CD14-positive monocyte (primary cell): ENCODE data around the gene CD33. TPM values are rescaled to one million over a fixed set of nuclear protein-coding genes. Genes with fewer than 3 reads are reported as not detected.
"Not testable (repeated sequence)": the region's sequence is repeated elsewhere in the genome, so short reads cannot be mapped to it uniquely, and the experiment has no call there.

Source experiments
- DNase-seq, 3 donors: peaks; one replicate each; pipeline ENCODE4 v3.0.0-alpha.2; 2011 to 2022
- H2AFZ ChIP-seq: 2 replicates; pipeline ENCODE4 v1.6.0; 2012; ENCODE audit warnings: mild to moderate bottlenecking, low read depth, low read length, inconsistent platforms; ENCODE audit not compliant: insufficient read depth, poor library complexity, severe bottlenecking
- H3K27ac ChIP-seq, 2 donors: 1 replicate in 1 of 2; 2 replicates in 1 of 2; pipeline ENCODE4 v1.5.1; 2012 to 2013; ENCODE audit warnings: low read length in 2 of 2, control low read depth in 1 of 2, inconsistent platforms in 1 of 2, low read depth in 1 of 2, mild to moderate bottlenecking in 1 of 2
- H3K27me3 ChIP-seq, 2 donors: one replicate each; pipeline versions ENCODE4 v1.6.0 to v1.6.1; 2011 to 2013; ENCODE audit warnings: low read length in 2 of 2; ENCODE audit not compliant: control insufficient read depth in 2 of 2, insufficient read depth in 2 of 2
- H3K36me3 ChIP-seq, 2 donors: replicated peaks in 1 of 2; 1 replicate in 1 of 2; 2 replicates in 1 of 2; pipeline versions ENCODE4 v1.5.1 to v1.6.1; 2012 to 2013; ENCODE audit warnings: low read length in 2 of 2, control low read depth in 1 of 2, inconsistent platforms in 1 of 2, mild to moderate bottlenecking in 1 of 2; ENCODE audit not compliant: insufficient read depth in 2 of 2, control insufficient read depth in 1 of 2
- H3K4me1 ChIP-seq, 2 donors: 1 replicate in 1 of 2; 2 replicates in 1 of 2; pipeline versions ENCODE4 v1.5.1 to v1.6.1; 2012 to 2013; ENCODE audit warnings: low read length in 2 of 2, control low read depth in 1 of 2, inconsistent platforms in 1 of 2, mild to moderate bottlenecking in 1 of 2, moderate library complexity in 1 of 2; ENCODE audit not compliant: insufficient read depth in 2 of 2, control insufficient read depth in 1 of 2
- H3K4me2 ChIP-seq: replicated peaks from 2 replicates; pipeline ENCODE3; 2012; ENCODE audit warnings: low read length, moderate library complexity, mild to moderate bottlenecking; ENCODE audit not compliant: poor library complexity, severe bottlenecking; ENCODE audit errors: extremely low read depth
- H3K4me3 ChIP-seq, 3 experiments: fragments of 200-600 bp in 1 of 3; sonication (generic) in 1 of 3; replicated peaks in 1 of 3; 1 replicate in 2 of 3; 2 replicates in 1 of 3; pipeline ENCODE4 v1.5.1; 2011 to 2013; ENCODE audit warnings: low read length in 3 of 3, mild to moderate bottlenecking in 3 of 3, control low read depth in 2 of 3, low read depth in 2 of 3, inconsistent platforms in 1 of 3, moderate library complexity in 1 of 3
- H3K79me2 ChIP-seq: 2 replicates; pipeline ENCODE4 v1.6.0; 2012; ENCODE audit warnings: mild to moderate bottlenecking, control low read depth, inconsistent platforms, low read length, moderate library complexity; ENCODE audit not compliant: insufficient read depth
- H3K9ac ChIP-seq: 2 replicates; pipeline ENCODE4 v1.6.0; 2017; ENCODE audit warnings: low read length, mild to moderate bottlenecking; ENCODE audit not compliant: insufficient read depth, poor library complexity, severe bottlenecking
- H3K9me3 ChIP-seq, 2 donors: replicated peaks in 1 of 2; 1 replicate in 1 of 2; 2 replicates in 1 of 2; pipeline versions ENCODE4 v1.5.1 to v1.6.1; 2012 to 2013; ENCODE audit warnings: low read length in 2 of 2, control low read depth in 1 of 2; ENCODE audit not compliant: control insufficient read depth in 1 of 2, insufficient read depth in 1 of 2
- H4K20me1 ChIP-seq: 2 replicates; pipeline ENCODE4 v1.6.0; 2012; ENCODE audit warnings: mild to moderate bottlenecking, low read length, control low read depth, moderate library complexity; ENCODE audit not compliant: insufficient read depth
- H3K27ac Mint-ChIP-seq, 7 donors: one replicate each; pipeline ENCODE4 v1.8.0; 2020; ENCODE audit warnings: mild to moderate bottlenecking in 7 of 7, mixed read lengths in 7 of 7, moderate library complexity in 6 of 7, inconsistent platforms in 2 of 7
- H3K27me3 Mint-ChIP-seq, 3 donors: one replicate each; pipeline ENCODE4 v1.8.0; 2021 to 2022; ENCODE audit warnings: low read depth in 3 of 3, mild to moderate bottlenecking in 3 of 3, mixed read lengths in 3 of 3, moderate library complexity in 3 of 3, inconsistent platforms in 1 of 3
- H3K36me3 Mint-ChIP-seq, 2 donors: one replicate each; pipeline ENCODE4 v1.8.0; 2020; ENCODE audit warnings: mixed read lengths in 2 of 2, inconsistent platforms in 1 of 2, mild to moderate bottlenecking in 1 of 2
- H3K4me1 Mint-ChIP-seq: one replicate; pipeline ENCODE4 v1.8.0; 2020; ENCODE audit warnings: mild to moderate bottlenecking, mixed read lengths
- H3K4me3 Mint-ChIP-seq, 2 donors: one replicate each; pipeline ENCODE4 v1.8.0; 2020; ENCODE audit warnings: mild to moderate bottlenecking in 2 of 2, mixed read lengths in 2 of 2, moderate library complexity in 1 of 2
- H3K9me3 Mint-ChIP-seq, 7 donors: one replicate each; pipeline ENCODE4 v1.8.0; 2020 to 2022; ENCODE audit warnings: mixed read lengths in 7 of 7, mild to moderate bottlenecking in 6 of 7, moderate library complexity in 6 of 7, inconsistent platforms in 2 of 7
- WGBS: methylation state at CpG from one replicate; pipeline ENCODE4 v1.1.5; 2013; ENCODE audit warnings: missing lambda C conversion rate; ENCODE audit not compliant: insufficient coverage; 5-methylcytosine and 5-hydroxymethylcytosine counted together
- intact Hi-C, 2 donors: fragments of 100-400 bp; cut with micrococcal nuclease; formaldehyde crosslinking; loops; one replicate each; pipeline versions ENCODE4 v1.15.0 to v1.15.1; 2023
- polyA minus RNA-seq: library from RNA; depleted of rRNA, polyadenylated mRNA; stranded (reverse); fragments of >200 nt; gene quantifications from 2 replicates; pipeline ENCODE4 v1.2.3, GENCODE V29; 2012
- polyA plus RNA-seq, 3 donors: library from polyadenylated mRNA; depleted of rRNA in 1 of 3; unstranded in 2 of 3; stranded (reverse) in 1 of 3; fragments of 300-500 nt in 2 of 3; fragments of >200 nt in 1 of 3; fragmentation: Illumina TruSeq in 2 of 3; gene quantifications; 1 replicate in 2 of 3; 2 replicates in 1 of 3; pipeline ENCODE4 v1.2.3, GENCODE V29; 2012 to 2021
- total RNA-seq, 12 experiments: library from RNA in 1 of 12; stranded (reverse) in 1 of 12; fragments of 120-200 nt in 1 of 12; gene quantifications; one replicate each; pipeline ENCODE4 v1.2.4 and lab custom pipeline; 2013 to 2026; ENCODE audit warnings: mixed read lengths in 6 of 12, inconsistent platforms in 1 of 12
- TF ChIP-seq, protein P1 (sequence below): fragments of 200-600 bp; IDR thresholded peaks from one replicate; pipeline ENCODE4 v1.8.0; 2022; ENCODE audit warnings: antibody characterized with exemption, mild to moderate bottlenecking

The CD33 gene
- 269 TPM for total RNA-seq (2013)
- polyA plus RNA-seq (100 to 1,000 TPM; 229 to 360 (median 264) TPM), polyA minus RNA-seq (103 and 196 TPM in 2 replicates), total RNA-seq (lab: John Stamatoyannopoulos, UW) (8.1 to 75.8 (median 59.7) reads per million in 11 experiments)

GRCh38 chr19:51224898-51225393 lies at the start of gene CD33:
Gene CD33 (plus strand): TSS chr19:51225080. CDS start chr19:51225119, 39 bp downstream.
- not testable (repeated sequence) for H3K27me3 Mint-ChIP-seq
- Histone ChIP-seq H3K4me3 (peak within 1 kb of the TSS; percentile 56 to 96 (median 92)), H2AFZ (peak within 1 kb of the TSS; percentile 69)

GRCh38 chr19:51179256-51179655 lies 45.6 kb upstream of the CD33 start:
- Mint-ChIP-seq H3K27me3 (peaks cover 8 to 14% (median 11%) of the 10 kb centered on the region in 3 donors), H3K36me3 (no peaks in the 10 kb centered on the region), H3K4me1 (peaks cover 22% of the 10 kb centered on the region), H3K27ac (no peak overlapping the region), H3K9me3 (peaks cover 0 to 3% (median 0%) of the 10 kb centered on the region in 7 donors), H3K4me3 (no peak overlapping the region)
- TF ChIP-seq, protein P1, sequence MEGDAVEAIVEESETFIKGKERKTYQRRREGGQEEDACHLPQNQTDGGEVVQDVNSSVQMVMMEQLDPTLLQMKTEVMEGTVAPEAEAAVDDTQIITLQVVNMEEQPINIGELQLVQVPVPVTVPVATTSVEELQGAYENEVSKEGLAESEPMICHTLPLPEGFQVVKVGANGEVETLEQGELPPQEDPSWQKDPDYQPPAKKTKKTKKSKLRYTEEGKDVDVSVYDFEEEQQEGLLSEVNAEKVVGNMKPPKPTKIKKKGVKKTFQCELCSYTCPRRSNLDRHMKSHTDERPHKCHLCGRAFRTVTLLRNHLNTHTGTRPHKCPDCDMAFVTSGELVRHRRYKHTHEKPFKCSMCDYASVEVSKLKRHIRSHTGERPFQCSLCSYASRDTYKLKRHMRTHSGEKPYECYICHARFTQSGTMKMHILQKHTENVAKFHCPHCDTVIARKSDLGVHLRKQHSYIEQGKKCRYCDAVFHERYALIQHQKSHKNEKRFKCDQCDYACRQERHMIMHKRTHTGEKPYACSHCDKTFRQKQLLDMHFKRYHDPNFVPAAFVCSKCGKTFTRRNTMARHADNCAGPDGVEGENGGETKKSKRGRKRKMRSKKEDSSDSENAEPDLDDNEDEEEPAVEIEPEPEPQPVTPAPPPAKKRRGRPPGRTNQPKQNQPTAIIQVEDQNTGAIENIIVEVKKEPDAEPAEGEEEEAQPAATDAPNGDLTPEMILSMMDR, result no peak
- no CpG with 5 or more reads among the region's 1 CpG for WGBS
- Histone ChIP-seq H3K9me3 (peaks cover 0 to 5% of the 10 kb centered on the region in 2 donors), H3K4me2 (no peak overlapping the region), H3K27me3 (peaks cover 0 to 7% of the 10 kb centered on the region in 2 donors), H3K4me1 (peaks cover 22 to 24% of the 10 kb centered on the region in 2 donors), H2AFZ (no peak overlapping the region), H3K4me3 (no peak overlapping the region), H3K36me3 (no peaks in the 10 kb centered on the region), H3K27ac (no peak overlapping the region), H4K20me1 (no peaks in the 10 kb centered on the region), H3K79me2 (no peaks in the 10 kb centered on the region), H3K9ac (no peak overlapping the region)
- intact Hi-C loops, result no loop called here
- DNase-seq, result no peak

More at GRCh38 chr19:51224898-51225393, at the start of gene CD33:
- Mint-ChIP-seq H3K4me3 (peak within 1 kb of the TSS; percentile 95 to 98), H3K36me3 (peaks cover 33 to 55% of the 10 kb centered on the region in 2 donors), H3K4me1 (peaks cover 68% of the 10 kb centered on the region), H3K27ac (peak within 1 kb of the TSS; percentile 85 to 94 (median 91))
- H3K9me3 Mint-ChIP-seq, intact Hi-C loops, H3K9me3 ChIP-seq, H3K27me3 ChIP-seq: not testable (repeated sequence)
- H3K36me3 ChIP-seq, result peaks cover 6 to 35% of the 10 kb centered on the region in 2 donors
- peak within 1 kb of the TSS; percentile 98 for H3K4me2 ChIP-seq
- DNase-seq, result peak; percentile 64 to 81 (median 74)
- H3K9ac ChIP-seq, result peak within 1 kb of the TSS; percentile 69
- peaks cover 42 to 65% of the 10 kb centered on the region in 2 donors for H3K4me1 ChIP-seq
- peaks cover 38% of the 10 kb centered on the region for H4K20me1 ChIP-seq
- 0% methylated on average over 6 of the region's 11 CpGs for WGBS
- H3K79me2 ChIP-seq, result peaks cover 52% of the 10 kb centered on the region
- H3K27ac ChIP-seq, result peak within 1 kb of the TSS; percentile 58 to 88
